Measurements from ENCODE around the gene KCND1. TPM values are rescaled to one million over a fixed set of nuclear protein-coding genes. Genes with fewer than 3 reads are reported as not detected.

The KCND1 gene
- total RNA-seq, 6 donors from 2014 or later = 0.61 to 3.1 (median 1.2) TPM

DNA sequence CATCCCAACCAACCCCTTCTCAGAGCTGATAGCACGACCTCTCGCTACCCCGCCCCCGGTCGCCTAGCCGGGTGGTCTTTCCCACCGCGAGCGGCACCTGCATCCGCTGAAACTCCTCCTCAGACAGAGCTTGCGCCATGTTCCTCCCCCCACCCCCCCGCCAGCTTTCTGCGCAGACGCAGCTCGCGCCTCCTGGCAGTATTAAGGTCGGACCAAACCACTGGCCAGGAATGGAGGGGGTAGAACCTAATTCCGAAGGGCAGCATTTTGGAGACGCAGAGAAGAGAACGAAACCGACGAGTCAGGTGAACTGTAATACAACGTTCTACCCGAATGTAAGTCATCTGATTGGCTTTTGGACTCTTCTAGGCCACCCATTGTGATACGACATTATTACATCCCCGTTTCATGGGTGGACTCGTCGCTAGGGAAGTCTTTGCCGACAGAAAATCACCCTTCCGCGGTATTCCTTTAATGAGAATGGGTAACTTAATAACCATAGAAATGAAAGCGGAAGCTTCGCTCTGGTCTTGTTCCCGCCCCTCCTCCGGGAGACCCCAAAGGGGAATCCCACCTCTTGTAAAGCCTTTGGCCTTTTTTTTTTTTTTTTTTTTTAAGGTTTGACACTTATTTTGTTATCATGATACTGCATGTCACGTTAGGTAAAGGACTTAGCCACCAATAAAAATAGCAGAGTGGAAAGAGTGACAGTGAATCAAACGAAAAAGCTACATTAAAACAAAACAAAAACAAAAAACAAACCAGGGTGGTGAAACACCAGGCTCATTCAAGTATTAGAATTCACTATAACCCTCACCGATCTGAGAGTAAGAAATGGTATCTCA lies 30.7 kb upstream of the KCND1 start, which contains the start of gene GRIPAP1:
GRIPAP1 (minus strand) TSS at position 174 of the 845 bp plus-strand sequence; CDS start at position 139, 35 bp downstream.
- 10 to 24% methylated on average over 5 to 32 of the region's 38 CpGs for WGBS, 2 donors
- peak; percentile 93 to 97 for ATAC-seq (ENCODE audit: low FRiP score in 2 of 2)
- TF ChIP-seq EP300 (IDR thresholded peaks at IDR 0.05) (no peak), POLR2A (IDR thresholded peaks at IDR 0.05) (peak in 2 of 4 donors; percentile 47 to 82), POLR2AphosphoS5 (IDR thresholded peaks at IDR 0.05) (peak in 1 of 2 donors; percentile 56)

GRCh38 chrX:49001521-49002090 lies 30.0 kb upstream of the KCND1 start:
- H3K4me3 ChIP-seq = peak overlapping the region; percentile 15 to 72 (median 58)
- TF ChIP-seq, protein P1, sequence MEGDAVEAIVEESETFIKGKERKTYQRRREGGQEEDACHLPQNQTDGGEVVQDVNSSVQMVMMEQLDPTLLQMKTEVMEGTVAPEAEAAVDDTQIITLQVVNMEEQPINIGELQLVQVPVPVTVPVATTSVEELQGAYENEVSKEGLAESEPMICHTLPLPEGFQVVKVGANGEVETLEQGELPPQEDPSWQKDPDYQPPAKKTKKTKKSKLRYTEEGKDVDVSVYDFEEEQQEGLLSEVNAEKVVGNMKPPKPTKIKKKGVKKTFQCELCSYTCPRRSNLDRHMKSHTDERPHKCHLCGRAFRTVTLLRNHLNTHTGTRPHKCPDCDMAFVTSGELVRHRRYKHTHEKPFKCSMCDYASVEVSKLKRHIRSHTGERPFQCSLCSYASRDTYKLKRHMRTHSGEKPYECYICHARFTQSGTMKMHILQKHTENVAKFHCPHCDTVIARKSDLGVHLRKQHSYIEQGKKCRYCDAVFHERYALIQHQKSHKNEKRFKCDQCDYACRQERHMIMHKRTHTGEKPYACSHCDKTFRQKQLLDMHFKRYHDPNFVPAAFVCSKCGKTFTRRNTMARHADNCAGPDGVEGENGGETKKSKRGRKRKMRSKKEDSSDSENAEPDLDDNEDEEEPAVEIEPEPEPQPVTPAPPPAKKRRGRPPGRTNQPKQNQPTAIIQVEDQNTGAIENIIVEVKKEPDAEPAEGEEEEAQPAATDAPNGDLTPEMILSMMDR (IDR thresholded peaks at IDR 0.05) = no peak
- TF ChIP-seq EP300 (IDR thresholded peaks at IDR 0.05) = no peak
- TF ChIP-seq POLR2A (IDR thresholded peaks at IDR 0.05) = no peak
- no peak for TF ChIP-seq POLR2AphosphoS5 (IDR thresholded peaks at IDR 0.05)
- H3K27ac ChIP-seq = peak overlapping the region; percentile 81 to 92 (median 86)
- WGBS, 2 donors = 4 to 47% methylated on average over 12 to 17 of the region's 17 CpGs
- H3K27me3 ChIP-seq = no peaks in the 10 kb centered on the region
- DNase-seq = peak in 1 of 2 donors; percentile 32
- H3K36me3 ChIP-seq = peaks cover 0 to 17% (median 2%) of the 10 kb centered on the region in 4 donors
- peak; percentile 15 to 60 for ATAC-seq (ENCODE audit: low FRiP score in 2 of 2)
- H3K9me3 ChIP-seq = peaks cover 0 to 4% (median 0%) of the 10 kb centered on the region in 4 donors
- H3K4me1 ChIP-seq = peaks cover 0 to 9% (median 4%) of the 10 kb centered on the region in 4 donors

More for the DNA sequence above, 30.7 kb upstream of the KCND1 start, which contains the start of gene GRIPAP1:
- Histone ChIP-seq H3K27me3 (no peaks in the 10 kb centered on the region), H3K27ac (peak within 1 kb of the TSS; percentile 81 to 92 (median 86)), H3K9me3 (peaks cover 0 to 4% (median 0%) of the 10 kb centered on the region in 4 donors), H3K36me3 (peaks cover 0 to 13% (median 2%) of the 10 kb centered on the region in 4 donors), H3K4me3 (peak within 1 kb of the TSS; percentile 15 to 72 (median 58)), H3K4me1 (peaks cover 0 to 9% (median 4%) of the 10 kb centered on the region in 4 donors)
- DNase-seq = peak; percentile 65 to 90

DNA sequence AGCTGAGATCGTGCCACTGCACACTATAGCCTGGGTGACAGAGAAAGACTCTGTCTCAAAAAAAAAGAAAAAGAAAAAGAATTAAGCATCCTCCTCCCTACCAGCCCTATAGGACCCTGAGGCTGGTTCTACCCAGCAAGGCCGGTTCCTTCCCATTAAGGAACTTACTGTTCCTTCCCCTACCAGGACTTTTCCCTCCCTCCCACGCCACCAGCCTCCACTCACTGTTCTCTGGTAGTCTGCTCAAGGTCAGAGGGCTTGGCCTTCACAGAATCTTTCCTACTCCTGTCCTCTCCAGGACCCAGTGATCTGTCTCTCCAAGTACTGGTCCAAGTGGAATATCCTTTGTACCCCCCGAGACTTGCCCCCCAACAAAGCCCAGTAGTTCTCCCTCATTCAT lies 29.0 kb upstream of the KCND1 start:
- Histone ChIP-seq H3K27me3 (no peaks in the 10 kb centered on the region), H3K9me3 (peaks cover 0 to 4% (median 0%) of the 10 kb centered on the region in 4 donors), H3K27ac (no peak overlapping the region), H3K36me3 (peaks cover 0 to 17% (median 2%) of the 10 kb centered on the region in 4 donors), H3K4me3 (peak overlapping the region in 1 of 4 donors; percentile 72), H3K4me1 (peaks cover 0 to 9% (median 4%) of the 10 kb centered on the region in 4 donors)
- no peak for DNase-seq
- TF ChIP-seq POLR2AphosphoS5 (IDR thresholded peaks at IDR 0.05) = no peak
- TF ChIP-seq EP300 (IDR thresholded peaks at IDR 0.05) = no peak
- TF ChIP-seq, protein P1 (IDR thresholded peaks at IDR 0.05) = no peak
- no peak for TF ChIP-seq POLR2A (IDR thresholded peaks at IDR 0.05)
- WGBS, 2 donors = 88 to 97% methylated on average over 4 of the region's 4 CpGs
- ATAC-seq (ENCODE audit: low FRiP score in 2 of 2) = no peak

GRCh38 chrX:48999030-48999429 lies 27.4 kb upstream of the KCND1 start:
- Histone ChIP-seq H3K4me1 (peaks cover 0 to 9% (median 4%) of the 10 kb centered on the region in 4 donors), H3K4me3 (no peak overlapping the region), H3K36me3 (peaks cover 0 to 17% (median 2%) of the 10 kb centered on the region in 4 donors), H3K27me3 (no peaks in the 10 kb centered on the region), H3K9me3 (peaks cover 0 to 4% (median 0%) of the 10 kb centered on the region in 4 donors), H3K27ac (no peak overlapping the region)
- no peak for TF ChIP-seq POLR2A (IDR thresholded peaks at IDR 0.05)
- TF ChIP-seq POLR2AphosphoS5 (IDR thresholded peaks at IDR 0.05) = no peak
- no peak for TF ChIP-seq EP300 (IDR thresholded peaks at IDR 0.05)
- TF ChIP-seq, protein P1 (IDR thresholded peaks at IDR 0.05) = no peak
- no peak for ATAC-seq (ENCODE audit: low FRiP score in 2 of 2)
- WGBS, 2 donors = 73 to 88% methylated on average over 1 to 5 of the region's 5 CpGs
- no peak for DNase-seq

GRCh38 chrX:48998391-48998790 lies 26.7 kb upstream of the KCND1 start:
- Histone ChIP-seq H3K4me1 (peaks cover 0 to 9% (median 4%) of the 10 kb centered on the region in 4 donors), H3K36me3 (peaks cover 0 to 23% (median 2%) of the 10 kb centered on the region in 4 donors), H3K27me3 (no peaks in the 10 kb centered on the region), H3K9me3 (peaks cover 0 to 4% (median 0%) of the 10 kb centered on the region in 4 donors), H3K27ac (no peak overlapping the region), H3K4me3 (no peak overlapping the region)
- no peak for DNase-seq
- 82% methylated on average over 4 of the region's 4 CpGs; no CpG with 5 or more reads in 1 of the 2 donors for WGBS, 2 donors
- no peak for TF ChIP-seq POLR2A (IDR thresholded peaks at IDR 0.05)
- no peak for TF ChIP-seq EP300 (IDR thresholded peaks at IDR 0.05)
- TF ChIP-seq POLR2AphosphoS5 (IDR thresholded peaks at IDR 0.05) = no peak
- TF ChIP-seq, protein P1 (IDR thresholded peaks at IDR 0.05) = no peak
- ATAC-seq (ENCODE audit: low FRiP score in 2 of 2) = no peak
